ENCODE measurements around the gene ARMC5.

GRCh38 chr16:31472709-31473203 lies 13.5 kb downstream of the ARMC5 start:
- TF ChIP-seq POLR2A (IDR thresholded peaks at IDR 0.05) (peak in 1 of 2 donors; percentile 32), CTCF (IDR thresholded peaks at IDR 0.05) (peak; percentile 55 to 89 (median 84))
